ENCODE measurements around the gene SNTG2. TPM values are rescaled to one million over a fixed set of nuclear protein-coding genes. Genes with fewer than 3 reads are reported as not detected.

Gene SNTG2
- total and polyA plus RNA-seq, 7 experiments from 2014 or later, result 0.26 to 4.9 (median 3.1) TPM; not detected in 2

GRCh38 chr2:920573-920972 is 30.1 kb upstream of the SNTG2 start:
- no peaks in the 10 kb centered on the region for H3K27me3 ChIP-seq (ENCODE audit: control insufficient read depth in 2 of 2, insufficient read depth in 2 of 2, low read length in 2 of 2)
- intact Hi-C loops (cut with micrococcal nuclease), result no loop called here
- Mint-ChIP-seq H3K9me3 (no peaks in the 10 kb centered on the region), H3K27ac (no peak overlapping the region), H3K27me3 (peaks cover 0 to 16% (median 6%) of the 10 kb centered on the region in 5 donors), H3K36me3 (no peaks in the 10 kb centered on the region), H3K4me3 (no peak overlapping the region), H3K4me1 (no peaks in the 10 kb centered on the region)
- ChIA-PET POLR2A (no interaction called here), CTCF (no interaction called here)
- no peak overlapping the region for H3K27ac ChIP-seq (ENCODE audit: low read depth, low read length)
- no peak for DNase-seq
- no peaks in the 10 kb centered on the region for H3K36me3 ChIP-seq (ENCODE audit: control insufficient read depth in 2 of 3, insufficient read depth in 3 of 3, low read length in 3 of 3)
- H3K9me3 ChIP-seq (ENCODE audit: control insufficient read depth in 2 of 3, low read length in 3 of 3), result no peaks in the 10 kb centered on the region
- no peaks in the 10 kb centered on the region for H3K4me1 ChIP-seq (ENCODE audit: control insufficient read depth in 2 of 2, insufficient read depth in 2 of 2, low read length in 2 of 2)
- H3K4me3 ChIP-seq (ENCODE audit: low read length), result no peak overlapping the region
- ATAC-seq, result no peak

- intact Hi-C loops (cut with micrococcal nuclease), result no loop called here
- no peaks in the 10 kb centered on the region for H3K9me3 ChIP-seq (ENCODE audit: control insufficient read depth in 2 of 3, low read length in 3 of 3)
- no peaks in the 10 kb centered on the region for H3K36me3 ChIP-seq (ENCODE audit: control insufficient read depth in 2 of 3, insufficient read depth in 3 of 3, low read length in 3 of 3)
- Mint-ChIP-seq H3K27ac (no peak overlapping the region), H3K4me3 (no peak overlapping the region), H3K36me3 (no peaks in the 10 kb centered on the region), H3K27me3 (peaks cover 0 to 16% (median 6%) of the 10 kb centered on the region in 5 donors), H3K9me3 (no peaks in the 10 kb centered on the region), H3K4me1 (no peaks in the 10 kb centered on the region)
- H3K4me3 ChIP-seq (ENCODE audit: low read length), result no peak overlapping the region
- no peak for ATAC-seq
- no peaks in the 10 kb centered on the region for H3K4me1 ChIP-seq (ENCODE audit: control insufficient read depth in 2 of 2, insufficient read depth in 2 of 2, low read length in 2 of 2)
- POLR2A ChIA-PET, result no interaction called here
- CTCF ChIA-PET, result no interaction called here
- DNase-seq, result no peak
- H3K27ac ChIP-seq (ENCODE audit: low read depth, low read length), result no peak overlapping the region
- H3K27me3 ChIP-seq (ENCODE audit: control insufficient read depth in 2 of 2, insufficient read depth in 2 of 2, low read length in 2 of 2), result no peaks in the 10 kb centered on the region
Observed at GRCh38 chr2:920999-921398, 29.6 kb upstream of the SNTG2 start.

- H3K9me3 Mint-ChIP-seq, result no peaks in the 10 kb centered on the region
- DNase-seq, result no peak
- POLR2A ChIA-PET, result no interaction called here
Observed at GRCh38 chr2:922185-922584, 28.5 kb upstream of the SNTG2 start.

GRCh38 chr2:923832-924601 is 26.6 kb upstream of the SNTG2 start:
- POLR2A ChIA-PET, result no interaction called here
- Mint-ChIP-seq H3K36me3 (no peaks in the 10 kb centered on the region), H3K4me3 (no peak overlapping the region), H3K27ac (no peak overlapping the region), H3K4me1 (no peaks in the 10 kb centered on the region), H3K27me3 (peaks cover 0 to 12% (median 6%) of the 10 kb centered on the region in 5 donors), H3K9me3 (no peaks in the 10 kb centered on the region)
- no peak for ATAC-seq
- no peaks in the 10 kb centered on the region for H3K9me3 ChIP-seq (ENCODE audit: control insufficient read depth in 2 of 3, low read length in 3 of 3)
- H3K27ac ChIP-seq (ENCODE audit: low read depth, low read length), result no peak overlapping the region
- H3K27me3 ChIP-seq (ENCODE audit: control insufficient read depth in 2 of 2, insufficient read depth in 2 of 2, low read length in 2 of 2), result no peaks in the 10 kb centered on the region
- intact Hi-C loops (cut with micrococcal nuclease), result no loop called here
- no peaks in the 10 kb centered on the region for H3K36me3 ChIP-seq (ENCODE audit: control insufficient read depth in 2 of 3, insufficient read depth in 3 of 3, low read length in 3 of 3)
- no peaks in the 10 kb centered on the region for H3K4me1 ChIP-seq (ENCODE audit: control insufficient read depth in 2 of 2, insufficient read depth in 2 of 2, low read length in 2 of 2)
- CTCF ChIA-PET, result no interaction called here
- DNase-seq, result no peak
- no peak overlapping the region for H3K4me3 ChIP-seq (ENCODE audit: low read length)

More at GRCh38 chr2:922185-922584, 28.5 kb upstream of the SNTG2 start:
- H3K27me3 ChIP-seq (ENCODE audit: control insufficient read depth in 2 of 2, insufficient read depth in 2 of 2, low read length in 2 of 2), result no peaks in the 10 kb centered on the region
- H3K27ac Mint-ChIP-seq, result no peak overlapping the region
- no peak overlapping the region for H3K4me3 Mint-ChIP-seq
- CTCF ChIA-PET, result no interaction called here
- ATAC-seq, result peak; percentile 26
- intact Hi-C loops (cut with micrococcal nuclease), result no loop called here
- no peaks in the 10 kb centered on the region for H3K36me3 ChIP-seq (ENCODE audit: control insufficient read depth in 2 of 3, insufficient read depth in 3 of 3, low read length in 3 of 3)
- peaks cover 0 to 12% (median 6%) of the 10 kb centered on the region in 5 donors for H3K27me3 Mint-ChIP-seq
- H3K36me3 Mint-ChIP-seq, result no peaks in the 10 kb centered on the region
- no peak overlapping the region for H3K27ac ChIP-seq (ENCODE audit: low read depth, low read length)
- H3K9me3 ChIP-seq (ENCODE audit: control insufficient read depth in 2 of 3, low read length in 3 of 3), result no peaks in the 10 kb centered on the region
- no peaks in the 10 kb centered on the region for H3K4me1 ChIP-seq (ENCODE audit: control insufficient read depth in 2 of 2, insufficient read depth in 2 of 2, low read length in 2 of 2)
- H3K4me1 Mint-ChIP-seq, result no peaks in the 10 kb centered on the region
- H3K4me3 ChIP-seq (ENCODE audit: low read length), result no peak overlapping the region

- H3K9me3 Mint-ChIP-seq, result no peaks in the 10 kb centered on the region
- Histone ChIP-seq H3K4me1 (ENCODE audit: control insufficient read depth in 2 of 2, insufficient read depth in 2 of 2, low read length in 2 of 2) (no peaks in the 10 kb centered on the region), H3K9me3 (ENCODE audit: control insufficient read depth in 2 of 3, low read length in 3 of 3) (no peaks in the 10 kb centered on the region), H3K27ac (ENCODE audit: low read depth, low read length) (no peak overlapping the region), H3K27me3 (ENCODE audit: control insufficient read depth in 2 of 2, insufficient read depth in 2 of 2, low read length in 2 of 2) (no peaks in the 10 kb centered on the region), H3K4me3 (ENCODE audit: low read length) (no peak overlapping the region), H3K36me3 (ENCODE audit: control insufficient read depth in 2 of 3, insufficient read depth in 3 of 3, low read length in 3 of 3) (no peaks in the 10 kb centered on the region)
- H3K27ac Mint-ChIP-seq, result no peak overlapping the region
- intact Hi-C loops (cut with micrococcal nuclease), result no loop called here
- POLR2A ChIA-PET, result no interaction called here
- no peaks in the 10 kb centered on the region for H3K36me3 Mint-ChIP-seq
- H3K27me3 Mint-ChIP-seq, result peaks cover 0 to 12% (median 6%) of the 10 kb centered on the region in 5 donors
- CTCF ChIA-PET, result no interaction called here
- DNase-seq (no peak), ATAC-seq (no peak)
- H3K4me3 Mint-ChIP-seq, result no peak overlapping the region
- H3K4me1 Mint-ChIP-seq, result no peaks in the 10 kb centered on the region
Observed at GRCh38 chr2:924701-925100, 25.9 kb upstream of the SNTG2 start.

GRCh38 chr2:925309-925708 is 25.3 kb upstream of the SNTG2 start:
- no peaks in the 10 kb centered on the region for H3K9me3 Mint-ChIP-seq
- ChIA-PET POLR2A (no interaction called here), CTCF (no interaction called here)
- H3K27me3 Mint-ChIP-seq, result peaks cover 0 to 12% (median 6%) of the 10 kb centered on the region in 5 donors
- no peak for ATAC-seq
- intact Hi-C loops (cut with micrococcal nuclease), result no loop called here
- H3K4me3 Mint-ChIP-seq, result no peak overlapping the region
- H3K4me3 ChIP-seq (ENCODE audit: low read length), result no peak overlapping the region
- no peaks in the 10 kb centered on the region for H3K4me1 ChIP-seq (ENCODE audit: control insufficient read depth in 2 of 2, insufficient read depth in 2 of 2, low read length in 2 of 2)
- H3K27ac ChIP-seq (ENCODE audit: low read depth, low read length), result no peak overlapping the region
- no peaks in the 10 kb centered on the region for H3K36me3 ChIP-seq (ENCODE audit: control insufficient read depth in 2 of 3, insufficient read depth in 3 of 3, low read length in 3 of 3)
- no peaks in the 10 kb centered on the region for H3K27me3 ChIP-seq (ENCODE audit: control insufficient read depth in 2 of 2, insufficient read depth in 2 of 2, low read length in 2 of 2)
- no peaks in the 10 kb centered on the region for H3K4me1 Mint-ChIP-seq
- H3K9me3 ChIP-seq (ENCODE audit: control insufficient read depth in 2 of 3, low read length in 3 of 3), result no peaks in the 10 kb centered on the region
- no peaks in the 10 kb centered on the region for H3K36me3 Mint-ChIP-seq
- no peak overlapping the region for H3K27ac Mint-ChIP-seq
- DNase-seq, result no peak

GRCh38 chr2:925711-926110 is 24.9 kb upstream of the SNTG2 start:
- Mint-ChIP-seq H3K9me3 (no peaks in the 10 kb centered on the region), H3K27me3 (peaks cover 0 to 12% (median 6%) of the 10 kb centered on the region in 5 donors), H3K4me3 (no peak overlapping the region), H3K27ac (no peak overlapping the region), H3K4me1 (no peaks in the 10 kb centered on the region), H3K36me3 (no peaks in the 10 kb centered on the region)
- ChIA-PET CTCF (no interaction called here), POLR2A (no interaction called here)
- Histone ChIP-seq H3K9me3 (ENCODE audit: control insufficient read depth in 2 of 3, low read length in 3 of 3) (no peaks in the 10 kb centered on the region), H3K27ac (ENCODE audit: low read depth, low read length) (no peak overlapping the region), H3K4me1 (ENCODE audit: control insufficient read depth in 2 of 2, insufficient read depth in 2 of 2, low read length in 2 of 2) (no peaks in the 10 kb centered on the region), H3K36me3 (ENCODE audit: control insufficient read depth in 2 of 3, insufficient read depth in 3 of 3, low read length in 3 of 3) (no peaks in the 10 kb centered on the region), H3K4me3 (ENCODE audit: low read length) (no peak overlapping the region), H3K27me3 (ENCODE audit: control insufficient read depth in 2 of 2, insufficient read depth in 2 of 2, low read length in 2 of 2) (no peaks in the 10 kb centered on the region)
- intact Hi-C loops (cut with micrococcal nuclease), result no loop called here
- ATAC-seq (no peak), DNase-seq (no peak)

Measured in naive thymus-derived CD4-positive, alpha-beta T cell (primary cell).